GM21717 (cell line): ENCODE measurements around the gene AVEN.

Experiments used
- ATAC-seq: cut with Tn5 transposase; IDR thresholded peaks from one replicate; pipeline ENCODE4 v1.9.1; 2021; ENCODE audit warnings: mild to moderate bottlenecking, moderate library complexity; ENCODE audit not compliant: unreplicated experiment

The AVEN gene

DNA sequence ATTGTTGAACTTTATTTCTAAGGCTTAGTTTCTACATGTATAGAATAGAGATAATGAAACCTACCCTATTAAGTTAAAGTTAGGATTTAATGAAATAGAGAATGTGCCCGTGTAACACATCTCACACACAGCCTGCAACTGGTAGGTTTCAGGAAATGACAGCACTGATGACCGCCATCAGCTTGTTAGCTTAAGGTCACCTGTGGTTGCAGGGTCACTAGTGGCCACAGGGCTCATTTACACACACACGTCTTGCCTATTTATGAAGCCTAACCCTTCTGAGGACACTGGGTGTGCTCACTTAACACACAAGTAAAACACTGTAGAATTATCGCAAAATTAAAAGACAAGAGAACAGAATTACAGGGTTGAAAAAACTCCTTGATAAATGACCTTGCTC lies 50.6 kb downstream of the AVEN start:
- no peak for ATAC-seq

GRCh38 chr15:33987444-33987843 lies 51.6 kb downstream of the AVEN start:
- no peak for ATAC-seq

DNA sequence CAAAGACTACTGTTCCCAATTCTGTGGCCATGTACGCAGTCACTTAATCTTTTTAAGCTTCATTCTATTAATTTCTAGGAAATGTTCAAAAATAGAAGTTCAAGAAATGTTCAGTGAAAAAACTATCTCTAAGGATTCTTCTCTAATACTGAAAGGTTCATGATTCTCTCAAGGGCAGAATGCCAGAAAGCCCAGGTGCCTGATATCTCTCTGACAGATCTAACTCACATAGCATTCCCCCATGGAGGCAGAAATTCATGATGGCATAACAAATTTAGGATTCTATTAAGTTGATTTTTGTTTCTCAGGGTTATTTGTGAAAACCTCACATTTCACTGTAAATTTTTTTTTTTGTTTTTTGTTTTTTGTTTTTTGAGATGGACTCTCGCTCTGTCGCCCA lies 53.3 kb downstream of the AVEN start:
- ATAC-seq: no peak

DNA sequence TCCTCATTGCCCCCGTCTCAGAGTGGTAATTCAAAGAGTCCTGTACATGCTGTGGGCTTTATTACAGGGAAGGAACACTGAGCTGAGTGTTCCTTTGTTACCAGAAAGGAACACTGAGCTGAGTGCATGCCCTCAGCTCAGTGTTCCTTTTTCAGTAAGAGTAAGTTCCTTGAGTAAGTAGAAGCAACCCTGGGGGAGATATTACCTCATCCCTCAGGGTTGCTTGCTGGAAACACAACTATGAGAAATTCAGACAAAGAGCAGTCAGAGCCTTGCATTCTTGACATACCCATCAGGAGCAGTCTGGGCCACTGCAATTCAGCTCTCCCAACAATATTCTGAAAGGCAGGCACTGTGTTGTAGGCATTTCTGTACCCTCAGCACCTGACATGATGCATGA lies 53.7 kb downstream of the AVEN start:
- ATAC-seq: no peak

DNA sequence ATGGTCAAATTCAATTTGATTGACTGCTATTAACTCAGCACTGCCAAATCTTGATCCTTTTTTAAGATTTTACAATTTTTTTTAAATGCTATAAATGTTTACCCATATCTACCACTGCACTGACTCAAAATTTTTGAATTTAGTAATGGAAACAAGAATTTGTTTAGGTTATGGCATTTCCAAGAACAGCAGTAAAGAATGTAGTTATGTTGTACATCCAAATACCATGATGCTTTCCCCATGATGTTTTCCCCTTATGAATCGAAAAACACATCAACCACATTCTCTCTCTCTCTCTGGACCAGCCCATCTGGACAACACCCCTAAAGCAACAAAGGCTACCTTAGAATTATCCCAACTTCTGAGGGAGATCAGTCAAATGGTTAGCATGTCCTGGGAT lies 56.5 kb downstream of the AVEN start:
- ATAC-seq: no peak

- ATAC-seq: no peak
These were observed 58.8 kb downstream of the AVEN start for GRCh38 chr15:33980159-33980558.

DNA sequence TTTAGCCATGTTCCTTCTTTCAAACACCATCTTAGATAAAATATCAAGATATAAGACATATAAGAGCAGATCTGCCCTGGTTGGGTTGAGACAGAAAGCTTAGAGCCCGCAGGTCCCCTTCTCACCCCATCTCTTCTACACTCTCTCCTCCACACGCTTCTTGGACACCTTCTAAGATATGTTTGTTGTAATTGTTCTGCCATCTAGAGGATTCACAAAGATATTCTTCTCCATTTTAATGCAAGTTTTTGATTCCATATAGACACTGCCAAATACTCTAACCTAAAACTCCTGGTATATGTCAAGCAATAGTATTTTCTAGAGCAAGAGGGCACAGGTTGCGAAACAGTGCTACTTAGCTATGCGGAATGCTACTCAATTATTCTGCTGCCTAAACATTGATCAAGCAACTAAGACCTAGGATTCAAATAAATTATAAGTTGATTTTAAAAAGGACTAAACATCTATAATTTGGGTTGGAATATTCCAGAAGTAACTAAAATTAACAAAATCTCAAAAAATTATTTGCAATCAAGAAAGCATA lies 63.9 kb downstream of the AVEN start:
- ATAC-seq: no peak

DNA sequence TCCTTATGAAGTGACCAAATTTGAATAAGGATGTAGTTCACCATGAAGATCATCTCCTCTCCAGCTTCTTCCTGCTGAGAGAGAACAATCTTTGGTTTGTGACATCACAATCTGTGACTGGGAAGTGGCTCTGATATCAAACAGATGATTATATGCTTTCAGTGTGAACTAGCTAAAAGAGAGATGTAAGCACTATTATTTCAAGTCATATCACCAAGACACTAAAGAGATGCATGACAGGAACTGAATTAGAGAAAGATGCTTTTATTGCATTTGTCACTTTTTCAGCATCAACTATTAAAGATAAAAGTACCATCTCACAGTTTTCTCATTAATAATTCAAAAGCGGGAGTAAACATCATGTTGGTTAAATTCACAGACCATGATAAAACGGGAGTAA lies 67.2 kb downstream of the AVEN start:
- no peak for ATAC-seq

GRCh38 chr15:33968821-33969220 lies 70.2 kb downstream of the AVEN start:
- ATAC-seq: no peak

DNA sequence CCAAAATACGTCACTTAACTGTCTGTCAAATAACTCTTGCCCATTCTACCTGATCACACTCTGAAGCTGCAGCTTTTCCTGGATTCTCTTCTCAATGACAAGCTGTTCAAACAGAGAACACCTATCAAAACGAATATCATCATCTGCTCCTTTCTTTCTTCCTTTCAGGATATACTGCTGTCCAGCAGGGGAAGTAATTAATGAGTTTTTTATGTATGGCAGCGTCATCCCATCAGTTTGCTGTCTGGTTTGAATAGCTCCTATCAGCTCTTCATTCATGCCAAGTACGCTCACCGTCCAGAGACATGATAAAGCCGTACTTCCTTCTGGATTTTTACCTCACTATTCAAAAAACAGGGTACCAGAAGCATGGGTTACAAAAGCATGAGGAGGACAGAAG lies 70.8 kb downstream of the AVEN start, which contains the start of gene CHRM5:
TSS of gene CHRM5 (plus strand) at position 274 of the 400 bp plus-strand sequence. CDS start 94,221 bp downstream, outside the sequence.
- no peak for ATAC-seq

DNA sequence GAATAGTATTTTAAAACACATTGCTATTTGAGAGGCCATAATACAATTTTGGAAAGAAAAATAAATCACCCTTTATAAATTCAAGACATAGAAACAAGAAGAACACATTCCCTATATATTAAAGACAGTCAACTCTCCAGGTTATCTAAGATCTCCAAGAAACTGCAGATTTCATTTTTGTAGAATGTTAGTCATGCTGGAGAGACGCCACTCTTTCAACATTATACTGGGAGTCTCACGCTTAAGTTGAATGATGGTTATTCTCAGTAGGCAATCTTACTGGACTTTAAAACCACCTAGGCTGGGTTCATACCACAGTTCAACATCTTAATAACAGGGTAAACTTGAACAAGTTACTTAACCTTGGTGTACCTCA lies 74.4 kb downstream of the AVEN start:
- no peak for ATAC-seq

DNA sequence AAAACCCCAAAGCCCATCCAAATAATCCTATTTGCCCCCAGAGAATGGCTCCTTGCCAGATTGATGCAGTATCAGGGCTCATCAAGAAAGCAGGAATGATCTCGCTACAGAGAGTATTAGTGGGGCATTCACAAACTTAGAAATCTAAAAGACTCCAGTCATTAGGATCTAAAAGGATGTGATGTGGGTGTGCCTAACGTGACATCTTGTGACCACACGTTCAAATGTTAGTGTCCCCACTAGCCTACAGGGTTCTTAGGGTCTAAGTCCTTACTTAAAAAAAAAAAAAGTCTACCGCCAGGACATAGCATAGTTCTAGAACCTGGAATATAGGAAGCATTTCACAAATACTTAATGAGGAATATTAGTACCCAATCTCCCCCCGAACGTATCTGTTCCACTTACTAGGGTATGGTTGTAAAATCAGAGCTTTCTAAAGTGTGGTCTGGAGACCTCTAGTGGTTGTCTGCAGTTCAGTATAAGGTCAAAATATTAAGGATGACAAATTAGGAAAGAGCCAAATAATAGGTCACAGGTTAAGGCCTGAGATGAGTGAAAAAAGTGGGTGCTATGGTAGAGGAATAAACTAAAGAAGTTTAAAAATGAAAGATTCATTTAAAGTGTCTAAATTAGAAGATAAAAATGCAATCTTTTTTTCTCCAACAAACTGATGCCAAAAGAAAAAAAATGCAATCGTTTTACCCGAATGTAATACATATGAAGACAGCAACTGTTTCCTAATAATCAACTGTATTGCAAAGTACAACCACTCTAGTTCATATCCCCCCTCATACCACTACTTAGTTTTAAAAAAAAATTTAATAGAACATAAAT lies 75.0 kb downstream of the AVEN start:
- ATAC-seq: no peak

GRCh38 chr15:33960549-33960935 lies 78.5 kb downstream of the AVEN start:
- ATAC-seq: no peak

- no peak for ATAC-seq
These were observed 79.0 kb downstream of the AVEN start for GRCh38 chr15:33959844-33960548.

- ATAC-seq: no peak
These were observed 82.6 kb downstream of the AVEN start for GRCh38 chr15:33956397-33956796.

DNA sequence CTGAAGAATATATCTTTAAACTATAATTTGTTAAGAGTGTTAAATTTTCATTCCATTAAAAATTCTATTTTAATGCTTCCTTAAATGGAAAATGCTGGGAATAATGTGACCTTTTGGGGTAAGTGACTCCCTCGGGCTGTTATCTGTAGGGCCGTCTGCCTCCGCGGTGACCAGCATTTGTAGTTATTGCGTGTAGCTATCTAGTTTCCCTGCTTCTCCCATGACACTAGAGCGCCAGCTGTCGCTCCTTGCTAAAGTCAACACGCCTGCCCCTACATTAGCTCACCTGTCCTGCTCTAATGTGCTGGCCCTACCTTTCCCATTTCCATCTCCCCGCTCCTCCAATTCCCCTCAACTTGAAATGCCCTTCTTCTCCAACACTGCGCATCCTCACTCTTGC lies 83.1 kb downstream of the AVEN start:
- ATAC-seq: no peak

DNA sequence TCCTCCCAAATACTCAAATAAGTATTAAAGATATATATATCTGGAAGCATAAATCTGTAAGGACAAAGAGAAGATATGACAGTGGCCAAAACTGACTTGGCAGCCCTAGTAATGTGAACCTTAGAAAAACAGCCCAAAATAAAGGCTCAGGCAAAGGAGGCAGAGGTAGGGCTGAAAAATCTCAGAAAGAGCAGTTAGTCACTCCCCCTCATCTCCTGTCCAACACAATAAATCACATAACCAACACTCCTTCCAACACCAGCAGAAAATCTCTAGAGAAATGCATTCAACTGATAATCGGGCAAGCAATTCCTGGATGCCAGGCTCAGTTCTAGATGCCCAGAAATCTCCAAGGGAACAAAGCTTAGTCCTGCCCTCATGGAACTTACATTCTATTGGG lies 92.9 kb downstream of the AVEN start:
- ATAC-seq: no peak

DNA sequence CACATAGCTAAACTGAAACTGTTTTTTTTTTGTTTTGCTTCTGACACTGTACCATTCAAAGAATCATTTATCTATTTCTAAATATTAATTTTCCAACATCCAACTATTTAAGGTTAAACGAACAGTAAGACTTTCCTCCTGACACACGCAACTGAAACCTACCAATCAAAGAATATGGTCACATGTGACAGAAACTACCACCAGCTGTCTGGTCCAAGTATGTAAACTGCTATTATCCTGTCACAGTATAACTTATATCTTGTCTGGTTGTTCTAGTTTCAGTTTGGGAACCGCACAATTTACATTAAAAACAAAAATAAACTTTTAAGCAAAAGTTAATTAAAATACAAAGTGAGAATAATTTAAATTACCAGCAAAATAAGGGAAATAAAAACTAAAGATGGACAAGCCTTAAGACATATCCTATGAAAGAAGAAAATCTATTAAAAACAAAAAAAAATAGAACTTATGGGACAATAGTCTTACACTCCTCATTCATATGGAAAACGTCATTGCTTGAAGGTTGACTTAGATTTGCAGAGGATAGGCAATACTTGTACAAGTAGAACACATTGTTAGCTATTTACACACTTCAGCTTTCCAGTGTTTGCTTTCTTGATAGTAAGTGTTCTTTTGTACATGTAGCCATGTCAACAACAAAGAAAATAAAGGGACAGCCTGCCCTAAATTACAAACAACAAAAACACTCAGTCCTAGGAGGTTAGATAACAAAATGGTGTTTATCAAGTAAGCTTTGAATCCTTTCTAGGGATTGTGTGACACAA lies 97.5 kb downstream of the AVEN start:
- ATAC-seq: no peak

DNA sequence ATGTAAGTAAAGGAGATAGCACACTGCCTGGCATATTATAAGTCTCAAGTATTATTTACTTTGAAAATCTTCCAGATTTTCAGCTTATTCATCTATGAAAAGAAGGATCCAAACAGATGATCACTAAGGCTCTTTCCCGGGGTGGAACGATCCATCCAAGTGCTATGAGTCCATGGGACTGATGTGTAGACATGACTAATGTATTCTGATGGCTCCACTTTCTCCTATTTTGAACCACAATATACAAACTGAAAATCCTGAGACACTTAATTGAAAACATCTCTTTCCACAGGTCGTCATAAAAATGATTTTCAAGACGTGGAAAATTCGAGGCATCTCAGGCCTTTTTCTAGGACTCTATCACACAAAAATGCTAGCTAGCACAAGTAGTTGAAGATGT lies 104.1 kb downstream of the AVEN start:
- no peak for ATAC-seq

GRCh38 chr15:33934396-33934795 lies 104.6 kb downstream of the AVEN start:
- ATAC-seq: no peak

GRCh38 chr15:33932734-33933133 lies 106.3 kb downstream of the AVEN start:
- ATAC-seq: no peak
